Panc1 (cell line): ENCODE data around the gene PXK.
"Not testable (repeated sequence)": the region's sequence is repeated elsewhere in the genome, so short reads cannot be mapped to it uniquely, and the experiment has no call there.

Source experiments
- CTCF ChIP-seq: fragments of 450-650 bp; IDR thresholded peaks from 2 replicates; pipeline ENCODE4 v1.5.1; 2017; ENCODE audit warnings: mild to moderate bottlenecking
- POLR2AphosphoS5 ChIP-seq: IDR thresholded peaks from 2 replicates; pipeline ENCODE4 v1.6.1; 2012; ENCODE audit warnings: mild to moderate bottlenecking, low read depth, low read length, moderate library complexity
- TCF7L2 ChIP-seq: IDR thresholded peaks from 2 replicates; pipeline ENCODE4 v1.6.1; 2011; ENCODE audit warnings: mild to moderate bottlenecking, low read depth, low read length, inconsistent platforms

- TF ChIP-seq CTCF, TCF7L2, POLR2AphosphoS5: not testable (repeated sequence)
Observed at GRCh38 chr3:58339146-58339545, 6.5 kb downstream of the PXK start.
